Right lobe of liver (tissue), 6 donors: ENCODE results near the gene VSIG1. TPM values are rescaled to one million over a fixed set of nuclear protein-coding genes. Genes with fewer than 3 reads are reported as not detected.

Experiments
- ATAC-seq, 4 donors: fragments of 200-7000 bp; cut with Tn5 transposase; one replicate each; pipeline ENCODE4 v1.9.1; 2020; ENCODE audit warnings: mild to moderate bottlenecking in 4 of 4, moderate library complexity in 4 of 4
- DNase-seq, 3 donors: peaks; one replicate each; pipeline ENCODE4 v3.0.0-alpha.2; 2020
- H3K27ac ChIP-seq, 3 donors: fragments of 200-600 bp; one replicate each; pipeline ENCODE4 v1.8.0; 2022
- H3K27me3 ChIP-seq, 2 donors: fragments of 200-600 bp; one replicate each; pipeline ENCODE4 v1.8.0; 2022
- H3K36me3 ChIP-seq, 4 donors: fragments of 200-600 bp; sonication (generic) in 1 of 4; one replicate each; pipeline versions ENCODE4 v1.5.1 to v1.8.0; 2017 to 2022; ENCODE audit warnings: control low read depth in 1 of 4
- H3K4me1 ChIP-seq, 4 donors: fragments of 200-600 bp; sonication (generic) in 1 of 4; one replicate each; pipeline versions ENCODE4 v1.5.1 to v1.8.0; 2017 to 2022; ENCODE audit warnings: control low read depth in 1 of 4
- H3K4me3 ChIP-seq, 3 donors: fragments of 200-600 bp; one replicate each; pipeline ENCODE4 v1.8.0; 2022
- H3K9me3 ChIP-seq, 4 donors: fragments of 200-600 bp; sonication (generic) in 1 of 4; one replicate each; pipeline versions ENCODE4 v1.5.1 to v1.8.0; 2017 to 2022; ENCODE audit warnings: control low read depth in 1 of 4
- CTCF ChIP-seq, 4 donors: fragments of 200-600 bp in 3 of 4; fragments of 450-650 bp in 1 of 4; IDR thresholded peaks; one replicate each; pipeline versions ENCODE4 v1.5.1 to v1.8.0; 2016 to 2022; ENCODE audit warnings: antibody characterized with exemption in 4 of 4, mild to moderate bottlenecking in 2 of 4
- POLR2A ChIP-seq: fragments of 450-650 bp; IDR thresholded peaks from one replicate; pipeline ENCODE4 v1.6.1; 2017; ENCODE audit warnings: antibody characterized with exemption, mild to moderate bottlenecking
- WGBS: methylation state at CpG from one replicate; pipeline ENCODE4 v1.1.6; 2018; ENCODE audit warnings: low coverage, low lambda C conversion rate; ENCODE audit not compliant: insufficient coverage; ENCODE audit errors: missing lambda C conversion rate; 5-methylcytosine and 5-hydroxymethylcytosine counted together
- intact Hi-C, 2 donors: fragments of 100-400 bp; cut with DNase I; formaldehyde crosslinking; loops; one replicate each; pipeline versions ENCODE4 v1.11.2 to v1.14.1; 2022
- total RNA-seq, 6 experiments: library from RNA; depleted of rRNA in 2 of 6; stranded (reverse); fragments of >200 nt in 2 of 6; fragmentation: NEBNext Ultra II Directional in 3 of 6; extraction: Animal tissue kit (Norgen Biotek cat#: 25700) in 3 of 6; gene quantifications; one replicate each; pipeline versions ENCODE4 v1.1.0 to v1.2.4, GENCODE V29; 2016 to 2023
- donor health status: DM: no; HTN: yes; CAD: no.
- donor health status: DM: no; HTN: no; CAD: no.
- donor health status: DM: no; HTN: no; CAD: no.
- donor health status: DM: no; HTN: yes; CAD: no.
- donor health status: DM: no; HTN: yes; CAD: no.

VSIG1 gene
- total RNA-seq, 6 experiments from 2014 or later: not detected

DNA sequence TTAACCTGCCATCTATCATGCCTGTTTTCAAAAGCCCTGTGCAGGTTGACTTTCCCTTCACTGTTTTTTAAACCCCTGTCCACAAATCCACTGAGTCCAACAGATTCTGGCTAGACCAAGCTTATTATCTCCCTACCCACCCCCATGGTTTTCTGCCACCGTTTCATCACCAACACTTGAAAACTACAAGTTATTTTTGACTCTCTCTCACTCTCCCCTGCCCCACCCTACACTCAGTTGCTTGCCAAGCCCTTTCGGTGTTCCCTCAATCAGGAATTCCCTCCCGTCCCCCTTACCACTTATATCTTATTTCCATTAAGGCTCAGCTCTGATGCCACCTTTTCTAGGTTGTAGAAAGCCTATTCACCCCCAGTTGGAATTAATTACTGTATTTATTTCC, 76.4 kb downstream of the VSIG1 start:
- Histone ChIP-seq H3K27ac (no peak overlapping the region), H3K4me3 (no peak overlapping the region), H3K4me1 (no peaks in the 10 kb centered on the region), H3K36me3 (no peaks in the 10 kb centered on the region), H3K9me3 (no peaks in the 10 kb centered on the region), H3K27me3 (no peaks in the 10 kb centered on the region)
- TF ChIP-seq CTCF (IDR thresholded peaks at IDR 0.05): no peak
- no peak for TF ChIP-seq POLR2A
- DNase-seq: no peak
- 39% methylated on average over 3 of the region's 3 CpGs for WGBS
- no peak for ATAC-seq
- intact Hi-C loops: no loop called here

DNA sequence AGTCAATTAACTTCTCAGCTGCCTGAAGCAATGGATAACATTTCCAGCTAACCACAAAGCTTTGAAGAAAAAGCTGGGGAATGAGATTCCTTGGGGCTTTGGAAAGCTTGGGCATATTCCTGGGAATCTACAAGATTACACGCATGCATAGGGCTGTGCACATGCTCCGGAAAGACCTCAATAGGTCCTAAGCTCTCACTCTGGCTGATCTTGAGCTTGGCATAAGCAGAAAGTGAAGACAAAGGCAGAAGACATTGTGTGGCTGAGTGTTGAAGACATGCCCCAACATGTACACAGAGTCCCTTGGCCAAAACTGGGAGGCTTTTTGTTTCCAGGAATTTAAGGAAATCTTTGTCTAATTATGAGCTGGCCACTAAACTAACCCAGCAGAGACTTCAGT, 77.9 kb downstream of the VSIG1 start:
- no peak overlapping the region for H3K4me3 ChIP-seq
- H3K9me3 ChIP-seq: no peaks in the 10 kb centered on the region
- intact Hi-C loops: no loop called here
- ATAC-seq (no peak), DNase-seq (no peak)
- 85% methylated on average over 2 of the region's 2 CpGs for WGBS
- no peak overlapping the region for H3K27ac ChIP-seq
- no peaks in the 10 kb centered on the region for H3K36me3 ChIP-seq
- no peaks in the 10 kb centered on the region for H3K4me1 ChIP-seq
- H3K27me3 ChIP-seq: no peaks in the 10 kb centered on the region
- TF ChIP-seq POLR2A: no peak
- TF ChIP-seq CTCF (IDR thresholded peaks at IDR 0.05): no peak

GRCh38 chrX:108123591-108124366, 78.9 kb downstream of the VSIG1 start:
- Histone ChIP-seq H3K27me3 (no peaks in the 10 kb centered on the region), H3K36me3 (no peaks in the 10 kb centered on the region), H3K27ac (no peak overlapping the region), H3K4me1 (no peaks in the 10 kb centered on the region), H3K4me3 (no peak overlapping the region), H3K9me3 (no peaks in the 10 kb centered on the region)
- no peak for TF ChIP-seq CTCF (IDR thresholded peaks at IDR 0.05)
- TF ChIP-seq POLR2A: no peak
- WGBS: 71% methylated on average over 3 of the region's 3 CpGs
- ATAC-seq (no peak), DNase-seq (no peak)
- intact Hi-C loops: no loop called here

DNA sequence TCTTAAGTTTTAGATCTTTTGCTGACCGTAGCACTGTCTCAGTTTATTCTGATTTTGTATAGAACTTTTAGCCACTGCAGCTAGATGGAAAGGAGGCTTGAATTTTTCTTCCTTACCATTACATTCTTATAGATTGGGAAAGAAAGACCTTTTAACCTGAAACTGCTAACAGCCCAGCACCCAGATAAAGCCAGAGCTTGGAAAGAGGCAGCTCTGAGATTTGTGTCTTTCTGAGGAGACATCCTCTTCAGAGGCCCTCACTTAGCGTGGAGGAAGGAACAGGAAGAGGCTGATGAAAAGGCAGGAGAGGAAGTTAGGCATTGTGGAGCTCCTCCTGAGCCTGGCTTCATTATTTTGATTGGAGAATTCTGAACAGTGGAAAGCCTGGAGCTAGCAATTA, 81.8 kb downstream of the VSIG1 start:
- intact Hi-C loops: no loop called here
- 63% methylated on average over 2 of the region's 2 CpGs for WGBS
- Histone ChIP-seq H3K4me1 (no peaks in the 10 kb centered on the region), H3K27me3 (no peaks in the 10 kb centered on the region), H3K27ac (no peak overlapping the region), H3K4me3 (no peak overlapping the region), H3K9me3 (no peaks in the 10 kb centered on the region), H3K36me3 (no peaks in the 10 kb centered on the region)
- TF ChIP-seq POLR2A: no peak
- no peak for TF ChIP-seq CTCF (IDR thresholded peaks at IDR 0.05)
- no peak for ATAC-seq
- DNase-seq: no peak
